ENCODE data around the gene PLA2G2A.
"Not testable (repeated sequence)": the region's sequence is repeated elsewhere in the genome, so short reads cannot be mapped to it uniquely, and the experiment has no call there.

The PLA2G2A gene

GRCh38 chr1:20009212-20009611 is 29.8 kb upstream of the PLA2G2A start:
- Histone ChIP-seq H3K9ac (ENCODE audit: low read length) (no peak overlapping the region), H3K79me2 (ENCODE audit: insufficient read depth, low read length) (no peaks in the 10 kb centered on the region), H3K4me2 (ENCODE audit: low read length) (no peak overlapping the region), H4K20me1 (ENCODE audit: insufficient read depth, low read length) (no peaks in the 10 kb centered on the region), H2AFZ (ENCODE audit: low read length) (no peak overlapping the region), H3K27ac (ENCODE audit: low read depth, low read length, poor library complexity, severe bottlenecking) (no peak overlapping the region), H3K27me3 (ENCODE audit: insufficient read depth, low read length) (no peaks in the 10 kb centered on the region), H3F3A (ENCODE audit: insufficient read depth, low read length) (no peaks in the 10 kb centered on the region), H3K4me3 (ENCODE audit: low read depth, low read length, poor library complexity, severe bottlenecking) (no peak overlapping the region), H3K36me3 (ENCODE audit: insufficient read depth, low read length) (no peaks in the 10 kb centered on the region; the same call in 1 of the 2 replicates), H3K4me1 (ENCODE audit: insufficient read depth, low read length, severe bottlenecking) (no peaks in the 10 kb centered on the region), H3K9me3 (ENCODE audit: low read length) (peaks cover 6% of the 10 kb centered on the region; the same call in 1 of the 2 replicates), H3K9me2 (ENCODE audit: low read depth, low read length) (no peaks in the 10 kb centered on the region)
- TF ChIP-seq CTCF (IDR thresholded peaks at IDR 0.05; ENCODE audit: low read length): no peak
- TF ChIP-seq EZH2 (IDR thresholded peaks at IDR 0.05; ENCODE audit: borderline replicate concordance, low read length): no peak

- Histone ChIP-seq H3K4me3 (ENCODE audit: low read depth, low read length, poor library complexity, severe bottlenecking) (no peak overlapping the region), H3K9ac (ENCODE audit: low read length) (no peak overlapping the region), H3K4me2 (ENCODE audit: low read length) (no peak overlapping the region), H3K27ac (ENCODE audit: low read depth, low read length, poor library complexity, severe bottlenecking) (no peak overlapping the region), H2AFZ (ENCODE audit: low read length) (no peak overlapping the region), H3K79me2 (ENCODE audit: insufficient read depth, low read length) (no peaks in the 10 kb centered on the region), H3K27me3 (ENCODE audit: insufficient read depth, low read length) (no peaks in the 10 kb centered on the region), H3K9me2 (ENCODE audit: low read depth, low read length) (no peaks in the 10 kb centered on the region), H4K20me1 (ENCODE audit: insufficient read depth, low read length) (no peaks in the 10 kb centered on the region), H3K36me3 (ENCODE audit: insufficient read depth, low read length) (no peaks in the 10 kb centered on the region), H3F3A (ENCODE audit: insufficient read depth, low read length) (no peaks in the 10 kb centered on the region), H3K9me3 (ENCODE audit: low read length) (no peaks in the 10 kb centered on the region), H3K4me1 (ENCODE audit: insufficient read depth, low read length, severe bottlenecking) (no peaks in the 10 kb centered on the region)
- TF ChIP-seq EZH2 (IDR thresholded peaks at IDR 0.05; ENCODE audit: borderline replicate concordance, low read length): no peak
- no peak for TF ChIP-seq CTCF (IDR thresholded peaks at IDR 0.05; ENCODE audit: low read length)
Measured at GRCh38 chr1:20008391-20008841, 29.0 kb upstream of the PLA2G2A start.

- not testable (repeated sequence) for H3K36me3 ChIP-seq (ENCODE audit: insufficient read depth, low read length); H3K4me2 ChIP-seq (ENCODE audit: low read length); H3K27me3 ChIP-seq (ENCODE audit: insufficient read depth, low read length); H3K4me1 ChIP-seq (ENCODE audit: insufficient read depth, low read length, severe bottlenecking); H3K9ac ChIP-seq (ENCODE audit: low read length); H3K9me2 ChIP-seq (ENCODE audit: low read depth, low read length); H3K27ac ChIP-seq (ENCODE audit: low read depth, low read length, poor library complexity, severe bottlenecking); H3F3A ChIP-seq (ENCODE audit: insufficient read depth, low read length); H3K9me3 ChIP-seq (ENCODE audit: low read length); H3K79me2 ChIP-seq (ENCODE audit: insufficient read depth, low read length); H2AFZ ChIP-seq (ENCODE audit: low read length); H4K20me1 ChIP-seq (ENCODE audit: insufficient read depth, low read length); H3K4me3 ChIP-seq (ENCODE audit: low read depth, low read length, poor library complexity, severe bottlenecking)
Measured at GRCh38 chr1:19998823-19999222, 19.4 kb upstream of the PLA2G2A start.

GRCh38 chr1:19990689-19991088 is 11.3 kb upstream of the PLA2G2A start:
- H3K4me2 ChIP-seq (ENCODE audit: low read length): no peak overlapping the region
- no peaks in the 10 kb centered on the region for H3K27me3 ChIP-seq (ENCODE audit: insufficient read depth, low read length)
- H3K9me3 ChIP-seq (ENCODE audit: low read length): no peaks in the 10 kb centered on the region
- H2AFZ ChIP-seq (ENCODE audit: low read length): no peak overlapping the region
- no peak overlapping the region for H3K9ac ChIP-seq (ENCODE audit: low read length)
- H3K79me2 ChIP-seq (ENCODE audit: insufficient read depth, low read length): no peaks in the 10 kb centered on the region
- no peaks in the 10 kb centered on the region for H3K4me1 ChIP-seq (ENCODE audit: insufficient read depth, low read length, severe bottlenecking)
- H3K27ac ChIP-seq (ENCODE audit: low read depth, low read length, poor library complexity, severe bottlenecking): no peak overlapping the region
- no peaks in the 10 kb centered on the region for H3F3A ChIP-seq (ENCODE audit: insufficient read depth, low read length)
- no peaks in the 10 kb centered on the region for H3K36me3 ChIP-seq (ENCODE audit: insufficient read depth, low read length)
- no peaks in the 10 kb centered on the region for H4K20me1 ChIP-seq (ENCODE audit: insufficient read depth, low read length)
- no peaks in the 10 kb centered on the region for H3K9me2 ChIP-seq (ENCODE audit: low read depth, low read length)
- H3K4me3 ChIP-seq (ENCODE audit: low read depth, low read length, poor library complexity, severe bottlenecking): no peak overlapping the region
- TF ChIP-seq EZH2 (IDR thresholded peaks at IDR 0.05; ENCODE audit: borderline replicate concordance, low read length): no peak
- TF ChIP-seq CTCF (IDR thresholded peaks at IDR 0.05; ENCODE audit: low read length): no peak

GRCh38 chr1:19990182-19990582 is 10.8 kb upstream of the PLA2G2A start:
- H3K79me2 ChIP-seq (ENCODE audit: insufficient read depth, low read length); H4K20me1 ChIP-seq (ENCODE audit: insufficient read depth, low read length); H3K4me1 ChIP-seq (ENCODE audit: insufficient read depth, low read length, severe bottlenecking); H3K9me3 ChIP-seq (ENCODE audit: low read length); H3F3A ChIP-seq (ENCODE audit: insufficient read depth, low read length); H3K27me3 ChIP-seq (ENCODE audit: insufficient read depth, low read length); H3K9me2 ChIP-seq (ENCODE audit: low read depth, low read length); H3K4me3 ChIP-seq (ENCODE audit: low read depth, low read length, poor library complexity, severe bottlenecking); H3K27ac ChIP-seq (ENCODE audit: low read depth, low read length, poor library complexity, severe bottlenecking); H3K9ac ChIP-seq (ENCODE audit: low read length); H3K36me3 ChIP-seq (ENCODE audit: insufficient read depth, low read length); H2AFZ ChIP-seq (ENCODE audit: low read length); H3K4me2 ChIP-seq (ENCODE audit: low read length): not testable (repeated sequence)

Data from OCI-LY1 (cell line).